HG03159 (cell line): ENCODE data around the gene ASTN2.

Source experiments
- ATAC-seq: cut with Tn5 transposase; IDR thresholded peaks from one replicate; pipeline ENCODE4 v1.9.1; 2021; ENCODE audit warnings: mild to moderate bottlenecking, moderate library complexity; ENCODE audit not compliant: unreplicated experiment

ASTN2 gene, protein sequence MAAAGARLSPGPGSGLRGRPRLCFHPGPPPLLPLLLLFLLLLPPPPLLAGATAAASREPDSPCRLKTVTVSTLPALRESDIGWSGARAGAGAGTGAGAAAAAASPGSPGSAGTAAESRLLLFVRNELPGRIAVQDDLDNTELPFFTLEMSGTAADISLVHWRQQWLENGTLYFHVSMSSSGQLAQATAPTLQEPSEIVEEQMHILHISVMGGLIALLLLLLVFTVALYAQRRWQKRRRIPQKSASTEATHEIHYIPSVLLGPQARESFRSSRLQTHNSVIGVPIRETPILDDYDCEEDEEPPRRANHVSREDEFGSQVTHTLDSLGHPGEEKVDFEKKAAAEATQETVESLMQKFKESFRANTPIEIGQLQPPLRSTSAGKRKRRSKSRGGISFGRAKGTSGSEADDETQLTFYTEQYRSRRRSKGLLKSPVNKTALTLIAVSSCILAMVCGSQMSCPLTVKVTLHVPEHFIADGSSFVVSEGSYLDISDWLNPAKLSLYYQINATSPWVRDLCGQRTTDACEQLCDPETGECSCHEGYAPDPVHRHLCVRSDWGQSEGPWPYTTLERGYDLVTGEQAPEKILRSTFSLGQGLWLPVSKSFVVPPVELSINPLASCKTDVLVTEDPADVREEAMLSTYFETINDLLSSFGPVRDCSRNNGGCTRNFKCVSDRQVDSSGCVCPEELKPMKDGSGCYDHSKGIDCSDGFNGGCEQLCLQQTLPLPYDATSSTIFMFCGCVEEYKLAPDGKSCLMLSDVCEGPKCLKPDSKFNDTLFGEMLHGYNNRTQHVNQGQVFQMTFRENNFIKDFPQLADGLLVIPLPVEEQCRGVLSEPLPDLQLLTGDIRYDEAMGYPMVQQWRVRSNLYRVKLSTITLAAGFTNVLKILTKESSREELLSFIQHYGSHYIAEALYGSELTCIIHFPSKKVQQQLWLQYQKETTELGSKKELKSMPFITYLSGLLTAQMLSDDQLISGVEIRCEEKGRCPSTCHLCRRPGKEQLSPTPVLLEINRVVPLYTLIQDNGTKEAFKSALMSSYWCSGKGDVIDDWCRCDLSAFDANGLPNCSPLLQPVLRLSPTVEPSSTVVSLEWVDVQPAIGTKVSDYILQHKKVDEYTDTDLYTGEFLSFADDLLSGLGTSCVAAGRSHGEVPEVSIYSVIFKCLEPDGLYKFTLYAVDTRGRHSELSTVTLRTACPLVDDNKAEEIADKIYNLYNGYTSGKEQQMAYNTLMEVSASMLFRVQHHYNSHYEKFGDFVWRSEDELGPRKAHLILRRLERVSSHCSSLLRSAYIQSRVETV (N-terminal part only)

DNA sequence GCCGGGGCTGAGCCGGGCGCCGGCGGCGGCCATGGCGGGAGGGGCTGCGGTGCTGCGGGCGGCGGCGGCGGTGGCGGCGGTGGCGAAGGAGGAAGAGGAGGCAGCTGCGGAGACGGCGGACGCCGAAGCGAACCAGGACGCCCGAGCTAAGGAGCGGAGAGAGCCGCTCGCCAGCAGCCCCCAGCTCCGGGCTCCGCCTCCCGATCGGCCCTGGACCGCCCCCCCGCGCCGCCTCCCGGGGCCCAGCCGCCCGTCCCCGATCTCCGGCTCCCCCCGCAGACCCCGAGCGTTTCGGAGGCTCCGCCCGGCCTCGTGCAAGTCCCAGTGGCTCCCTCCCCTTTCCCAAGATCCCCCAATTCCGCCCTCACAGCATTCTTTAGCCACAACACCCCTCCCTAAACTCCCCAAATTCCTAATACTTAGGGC, at the start of gene ASTN2:
Gene ASTN2, minus strand, starts transcription at position 152 of the 426 bp plus-strand sequence. Its CDS starts 119 bp downstream, at position 33.
- no peak for ATAC-seq

DNA sequence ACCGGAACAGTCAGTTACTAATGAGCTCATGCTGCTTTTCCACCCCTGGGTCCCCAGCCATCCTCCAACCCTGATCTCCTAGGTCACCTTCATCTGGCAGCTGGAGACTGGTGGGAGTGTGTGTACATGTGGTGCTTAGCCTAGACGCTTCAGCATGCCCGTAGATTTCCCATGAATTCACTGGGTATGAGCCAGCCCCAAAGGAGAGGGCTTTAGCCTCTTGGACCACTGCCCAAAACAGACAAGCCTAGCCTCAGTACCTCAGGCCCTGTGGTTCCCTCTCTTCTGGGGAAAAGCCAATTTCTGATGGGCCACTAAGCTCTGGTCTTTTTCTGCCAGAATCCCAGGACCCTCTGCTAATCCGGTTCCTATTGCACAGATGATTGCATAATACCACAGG, 48.0 kb upstream of the ASTN2 start:
- no peak for ATAC-seq

DNA sequence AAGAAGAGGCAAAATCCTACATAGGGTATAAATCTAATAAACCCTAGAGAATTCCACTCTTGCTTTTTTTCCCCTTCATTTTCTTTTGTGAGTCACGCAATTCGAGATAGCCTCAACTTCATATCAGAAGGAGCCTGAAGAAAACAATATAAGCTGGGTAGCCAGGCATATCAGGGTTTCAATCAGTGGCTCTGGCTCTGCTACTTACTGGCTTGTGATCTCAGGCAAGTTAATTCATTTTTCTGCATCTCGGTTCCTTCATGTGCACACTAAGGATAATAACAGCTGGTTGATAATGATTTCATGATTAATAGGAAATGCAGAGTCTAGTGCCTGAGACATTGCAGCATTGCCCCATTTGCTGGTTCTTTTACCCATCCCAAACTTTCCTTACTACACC, 46.5 kb upstream of the ASTN2 start:
- ATAC-seq = no peak

DNA sequence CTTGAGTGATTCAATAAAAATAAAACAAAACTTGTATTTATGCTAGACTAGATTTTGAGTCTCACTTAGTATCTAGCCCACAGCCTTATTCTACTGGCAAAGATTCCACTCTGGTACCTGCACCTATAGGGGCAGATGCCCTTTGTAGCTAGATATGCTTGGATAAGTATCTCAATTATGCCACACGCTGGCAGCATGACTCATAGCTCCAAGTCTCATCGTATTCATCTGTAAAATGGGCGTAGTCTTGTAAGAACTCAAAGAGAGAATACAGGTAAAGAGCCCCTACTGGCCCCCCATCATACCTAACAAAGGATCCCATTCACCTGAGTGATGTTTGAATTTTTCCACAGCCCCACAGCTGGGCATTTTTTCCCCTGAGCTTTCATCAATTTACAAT, 45.9 kb upstream of the ASTN2 start:
- no peak for ATAC-seq

DNA sequence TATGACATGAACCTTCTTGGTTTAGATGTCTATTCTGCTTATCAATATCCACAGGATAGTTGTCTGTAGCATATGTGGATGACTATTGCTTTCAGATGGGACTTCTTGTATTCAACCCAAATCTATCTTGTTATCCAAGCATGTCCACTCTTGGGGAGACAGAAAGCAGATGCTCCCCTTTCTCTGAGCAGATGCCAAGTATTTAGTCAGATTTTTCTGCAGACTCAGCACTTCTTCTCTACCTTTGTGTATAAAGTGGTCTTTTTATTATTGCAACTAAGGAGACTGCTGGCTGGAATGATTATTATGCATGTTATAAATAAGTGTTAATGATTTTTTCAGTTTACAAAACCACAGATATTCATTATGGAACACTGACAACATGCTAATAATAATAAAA, 45.1 kb upstream of the ASTN2 start:
- no peak for ATAC-seq

DNA sequence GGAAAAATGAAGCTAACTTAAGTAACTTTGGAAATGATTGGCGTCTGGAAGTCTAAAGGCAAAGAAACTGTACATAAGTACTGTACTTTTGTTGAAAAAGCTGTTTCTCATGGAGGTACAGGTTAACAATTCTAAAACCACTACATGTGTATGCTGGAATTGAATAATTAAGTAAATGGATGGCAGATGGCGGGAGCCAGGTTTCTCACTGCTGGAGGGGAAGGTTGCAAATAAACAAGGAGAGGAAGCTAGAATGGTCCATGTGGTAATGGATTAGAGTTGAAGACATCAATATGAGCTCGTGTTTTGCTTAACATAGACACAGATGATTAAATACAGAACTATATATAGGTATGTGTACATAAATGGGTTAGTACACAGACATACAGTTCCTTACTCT, 43.2 kb upstream of the ASTN2 start:
- ATAC-seq = no peak

DNA sequence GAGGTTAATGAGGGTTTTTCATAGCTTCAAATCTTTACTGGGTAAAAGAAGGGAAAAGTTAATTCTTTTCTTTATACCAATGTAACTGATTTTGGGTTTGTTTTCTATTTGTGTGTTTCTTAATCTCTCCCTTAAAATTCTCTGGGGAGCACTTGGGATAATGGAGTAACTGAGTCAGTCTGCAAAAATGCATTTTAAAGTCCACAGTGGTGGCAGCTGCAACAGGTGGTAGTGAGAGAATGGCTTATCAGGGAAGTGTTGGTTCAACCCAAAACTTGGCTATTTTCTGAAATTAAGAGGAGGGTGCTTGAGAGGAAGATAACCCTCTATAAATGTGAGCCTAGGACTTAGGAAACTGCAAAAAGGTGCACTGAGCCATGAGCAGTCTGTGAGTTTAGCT, 39.9 kb upstream of the ASTN2 start:
- no peak for ATAC-seq

DNA sequence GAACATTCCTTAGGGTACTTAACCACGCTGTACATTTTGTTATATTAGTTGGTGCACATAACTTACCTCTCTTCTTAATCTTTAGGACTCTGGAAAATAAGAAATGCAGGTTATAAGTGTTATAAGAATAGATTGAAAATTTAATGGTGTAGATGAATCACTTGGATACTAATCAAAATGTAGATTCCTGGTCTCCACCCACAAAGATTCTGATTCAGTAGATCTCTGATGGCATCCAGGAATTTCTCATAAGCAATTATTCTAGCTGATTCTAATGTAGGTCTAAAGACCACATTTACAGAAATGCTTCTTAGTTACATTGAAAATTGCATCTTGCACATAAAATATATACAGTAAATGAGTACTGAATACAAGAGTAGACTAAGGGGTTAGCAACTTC, 38.9 kb upstream of the ASTN2 start:
- no peak for ATAC-seq

DNA sequence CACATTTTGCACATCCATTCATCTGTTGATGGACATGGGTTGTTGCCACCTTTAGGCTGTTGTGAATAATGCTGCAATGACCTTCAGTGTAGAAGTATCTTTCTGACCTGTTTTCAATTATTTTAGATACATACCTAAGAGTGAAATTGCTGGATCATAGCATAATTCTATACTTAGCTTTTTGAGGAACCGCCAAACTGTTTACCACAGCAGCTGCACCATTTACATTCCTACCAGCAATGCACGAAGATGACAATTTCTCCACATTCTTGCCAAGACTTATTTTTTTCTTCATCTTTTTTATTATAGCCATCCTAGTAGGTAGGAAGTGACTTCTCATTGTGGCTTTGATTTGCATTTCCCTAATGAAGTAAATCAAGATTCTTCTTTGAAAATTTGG, 36.5 kb upstream of the ASTN2 start:
- ATAC-seq = no peak

DNA sequence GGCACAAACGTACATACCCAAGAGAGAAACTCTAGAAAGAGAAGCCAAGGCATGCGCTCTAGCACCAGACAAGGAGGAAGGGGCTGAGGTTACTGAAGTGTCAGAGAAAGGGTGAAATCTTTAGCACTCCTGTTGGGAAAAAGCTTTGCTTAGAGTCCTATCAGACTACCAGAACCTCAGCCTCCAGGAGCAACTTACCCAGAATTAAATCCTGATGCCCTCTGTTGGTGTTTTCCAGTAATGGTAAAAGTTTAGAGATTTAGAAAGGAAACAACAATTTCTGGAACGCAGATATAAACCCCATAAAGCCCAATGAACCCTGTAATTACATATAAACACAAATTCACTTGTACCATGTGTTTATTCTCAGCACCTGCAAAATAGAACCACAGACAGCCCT, 33.2 kb upstream of the ASTN2 start:
- no peak for ATAC-seq

DNA sequence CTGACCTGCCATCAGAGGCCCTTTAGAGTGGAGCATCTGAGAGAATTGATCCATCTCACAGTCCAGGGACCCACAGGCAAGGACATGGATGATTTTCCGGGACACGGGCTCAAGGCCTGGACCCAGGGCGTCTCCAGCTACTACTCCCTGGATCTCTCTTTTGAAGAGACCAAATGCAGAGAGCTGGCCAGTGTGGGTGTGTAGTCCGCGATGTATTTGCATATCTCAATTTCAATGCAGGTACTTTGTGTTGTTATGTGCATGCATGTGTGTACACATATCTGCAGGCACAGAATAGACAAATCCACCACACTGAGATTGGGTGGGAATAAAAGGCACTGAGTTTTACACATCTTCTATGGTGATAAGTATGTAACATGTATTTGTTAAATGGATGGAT, 30.8 kb upstream of the ASTN2 start:
- no peak for ATAC-seq

DNA sequence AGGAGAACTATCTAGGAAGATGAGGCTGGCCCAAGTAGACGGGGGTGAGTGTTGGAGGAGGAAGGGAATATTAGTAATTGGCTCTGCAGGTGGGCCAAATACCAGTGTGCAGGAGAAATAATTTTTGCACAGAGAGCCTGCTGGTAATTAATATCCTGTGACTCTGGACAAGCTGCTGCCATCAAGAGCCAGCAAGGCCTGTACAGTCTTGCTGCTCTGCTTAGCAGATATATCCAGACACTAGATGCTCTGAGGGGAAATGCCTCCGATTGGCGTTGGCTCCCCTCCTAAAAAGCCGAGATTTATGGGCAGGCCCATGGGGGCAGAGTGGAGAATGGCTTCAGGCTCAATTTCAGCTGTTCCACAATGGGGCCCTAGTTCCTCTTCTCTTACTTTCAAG, 29.6 kb upstream of the ASTN2 start:
- no peak for ATAC-seq

DNA sequence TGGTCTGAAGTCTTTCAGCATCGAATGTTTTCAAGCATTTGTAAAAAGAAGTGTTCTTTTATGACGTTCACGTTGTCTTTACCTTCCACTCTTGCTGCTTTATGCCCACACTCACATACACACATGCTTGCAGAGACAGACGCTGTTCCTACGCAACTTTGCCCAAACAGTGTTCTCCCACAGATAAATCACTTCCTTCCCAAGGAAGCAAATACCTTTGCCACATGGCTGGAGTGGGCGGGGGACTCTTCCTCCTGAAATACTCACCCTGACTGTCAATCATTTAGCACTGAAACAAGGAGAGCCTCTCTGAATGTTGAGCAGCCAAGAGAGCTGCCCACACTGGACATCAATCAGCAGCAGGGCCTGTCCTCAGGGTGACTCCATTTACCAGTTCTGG, 22.4 kb upstream of the ASTN2 start:
- no peak for ATAC-seq

DNA sequence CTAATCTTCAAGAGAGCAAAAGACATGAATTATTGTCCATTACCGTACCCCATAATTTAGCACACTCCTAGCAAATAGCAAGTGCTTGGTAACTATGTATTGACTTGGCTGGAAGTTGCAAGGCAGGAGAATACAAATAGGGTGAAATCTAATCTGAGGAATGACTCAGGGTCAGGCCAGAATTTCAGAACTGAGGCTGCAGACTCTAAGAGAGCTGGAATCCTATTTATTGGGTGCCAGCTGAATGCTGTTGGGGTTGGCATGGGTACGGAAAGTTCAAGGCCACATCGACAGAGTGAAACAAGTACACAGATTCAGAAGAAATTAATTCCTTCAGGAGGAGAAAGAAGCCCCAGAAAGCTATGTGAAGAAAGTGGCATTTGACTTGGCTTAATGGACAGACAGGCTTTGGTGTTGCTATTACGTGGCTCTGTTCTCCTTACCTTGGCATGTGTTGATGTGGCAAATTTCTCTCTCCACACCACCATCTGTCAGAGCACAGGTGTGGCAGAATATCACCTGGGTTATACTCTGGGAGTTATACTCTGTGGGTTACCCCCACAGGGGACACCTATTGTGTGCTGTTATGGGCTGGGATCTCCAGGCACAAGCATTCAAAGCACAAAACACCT, 20.9 kb upstream of the ASTN2 start:
- no peak for ATAC-seq

DNA sequence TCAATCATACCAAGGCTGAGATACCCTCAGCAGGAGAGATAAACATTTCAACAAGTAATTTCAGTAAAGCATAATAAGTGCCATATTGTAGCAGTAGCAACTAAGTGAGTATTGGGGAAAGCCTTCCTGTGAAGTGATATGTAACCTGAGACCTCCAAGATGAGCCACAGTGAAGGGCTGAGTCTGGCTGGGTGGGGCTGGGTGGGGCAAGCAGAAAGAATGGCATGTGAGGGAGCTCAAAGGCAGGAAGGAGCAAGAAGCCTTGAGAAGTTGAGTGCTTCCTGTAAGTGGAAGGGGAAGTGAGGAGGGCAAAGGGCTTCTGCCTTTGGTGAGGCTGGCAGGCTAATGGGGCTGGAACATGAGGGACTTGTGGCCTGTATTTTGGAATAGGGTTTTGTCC, 19.7 kb upstream of the ASTN2 start:
- no peak for ATAC-seq

DNA sequence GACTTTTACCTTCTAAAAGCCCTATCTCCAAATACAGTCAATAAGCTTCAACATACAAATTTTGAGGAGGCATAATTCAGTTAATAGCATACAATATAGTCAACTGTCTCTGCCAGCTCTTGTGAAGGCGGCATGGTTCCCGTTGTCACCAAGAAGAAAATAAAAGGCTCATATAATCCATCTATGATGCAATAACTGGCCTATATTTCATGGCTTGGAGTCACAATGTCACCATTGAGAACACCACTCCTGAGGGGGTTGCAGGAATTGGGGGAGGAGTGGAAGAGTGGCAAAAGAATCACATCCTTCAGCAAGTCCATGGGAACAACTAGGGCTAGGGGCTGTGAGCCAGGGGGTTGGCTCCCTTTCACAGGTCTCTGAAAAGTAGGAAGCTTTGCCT, 16.0 kb upstream of the ASTN2 start:
- ATAC-seq = no peak

DNA sequence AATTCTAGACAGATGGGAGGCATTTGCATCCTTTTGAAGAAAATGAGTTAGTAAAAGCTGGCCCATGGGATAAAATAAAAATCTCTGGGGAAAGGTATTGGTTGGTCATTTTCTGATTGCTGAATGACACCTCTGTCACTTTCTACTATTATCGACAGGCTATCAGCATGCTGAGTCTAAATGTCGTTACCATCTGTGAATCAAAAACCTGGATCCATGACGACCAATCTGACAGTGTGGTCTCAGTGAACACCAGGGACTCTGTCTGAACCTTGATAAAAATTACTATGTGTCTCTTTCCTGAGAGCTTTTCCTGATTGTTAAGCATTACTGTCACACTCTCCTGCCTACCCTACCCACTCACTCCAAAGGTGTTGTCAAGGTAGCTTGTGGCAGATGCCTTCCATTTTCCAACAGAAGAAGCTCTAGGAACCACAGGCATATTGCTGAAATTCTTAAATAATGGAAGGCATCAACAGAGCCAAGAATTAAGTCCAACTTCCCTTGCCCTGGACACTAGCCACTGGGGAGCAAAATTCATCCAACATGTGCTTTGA, 12.6 kb upstream of the ASTN2 start:
- ATAC-seq = no peak

DNA sequence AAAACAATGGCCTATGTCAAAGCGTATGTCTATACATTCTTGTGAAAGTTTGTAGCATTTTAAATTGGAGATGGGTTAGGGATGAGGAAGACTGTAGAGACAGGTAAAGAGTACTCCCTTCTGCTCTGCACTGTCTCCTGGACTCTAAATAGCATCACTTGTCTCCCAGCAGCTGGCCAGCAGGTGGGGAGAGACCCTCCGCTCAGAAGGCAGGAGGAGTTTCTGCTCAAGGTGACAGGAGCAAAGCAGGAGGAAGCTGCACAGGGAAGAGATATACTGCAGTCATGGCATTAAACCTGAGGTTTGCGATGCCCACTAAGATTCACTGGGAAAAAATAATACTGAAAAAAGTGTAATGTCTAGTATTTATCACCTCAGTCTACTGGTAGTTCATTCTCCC, 10.7 kb upstream of the ASTN2 start:
- ATAC-seq = no peak

DNA sequence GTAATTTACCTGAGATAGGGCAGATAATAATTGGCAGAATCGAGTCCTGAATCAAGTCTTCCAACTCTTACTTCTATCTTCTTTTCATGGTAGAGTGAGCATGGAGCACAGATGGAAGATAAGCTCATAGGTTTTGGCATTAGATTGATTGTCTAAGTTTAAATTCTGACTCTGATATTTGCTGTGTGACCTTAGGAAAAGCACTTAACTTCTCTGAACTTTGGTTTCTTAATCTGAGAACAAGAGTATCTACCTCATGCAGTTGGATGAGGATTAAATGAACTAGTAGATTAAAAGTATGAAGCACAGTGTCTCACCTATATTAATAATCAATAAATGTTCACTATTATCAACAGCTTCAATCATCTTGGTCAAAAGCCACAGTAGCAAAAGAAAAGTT, 9.4 kb upstream of the ASTN2 start:
- ATAC-seq = no peak

DNA sequence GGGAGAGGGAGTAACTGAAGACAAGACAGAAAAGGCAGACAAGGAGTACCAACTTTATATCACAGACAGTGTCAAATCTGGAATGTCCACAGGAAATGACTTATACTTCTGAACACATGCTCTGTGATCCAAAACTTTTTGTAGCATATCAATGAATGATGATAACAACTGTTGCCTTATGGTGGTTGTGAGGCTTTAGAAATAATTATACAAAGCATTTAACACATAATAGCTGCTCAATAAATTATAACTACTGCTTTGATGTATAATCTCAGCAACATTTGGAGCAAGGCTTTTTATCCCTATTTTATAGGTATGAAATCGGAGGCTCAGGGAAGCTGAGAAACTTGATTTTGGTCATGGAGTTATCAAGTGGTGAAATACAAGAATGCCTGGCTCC, 3.3 kb upstream of the ASTN2 start:
- no peak for ATAC-seq

DNA sequence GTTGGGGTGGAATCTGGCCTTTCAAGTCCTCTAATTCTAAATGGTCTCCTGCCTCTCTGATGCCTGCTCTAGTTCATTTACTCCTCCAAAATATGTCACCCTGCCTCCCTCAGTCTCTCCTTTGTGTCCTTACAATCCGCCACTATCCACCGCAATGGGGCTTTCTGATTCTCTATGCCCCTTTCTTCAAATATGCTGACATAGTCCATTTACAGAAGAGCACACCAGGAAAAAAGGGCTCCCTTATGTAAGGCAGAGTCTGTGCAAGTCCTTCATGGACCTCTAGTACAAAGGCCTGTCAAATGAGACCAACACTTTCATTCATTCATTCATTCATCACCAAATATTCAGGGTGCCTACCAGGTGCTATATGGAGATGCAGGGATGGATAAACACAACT, 2.0 kb upstream of the ASTN2 start:
- ATAC-seq = no peak
